ENCODE data around the gene ASPHD2.
A peak's percentile ranks its signal among the peaks of the same experiment; 100 is the strongest.

ASPHD2 gene

DNA sequence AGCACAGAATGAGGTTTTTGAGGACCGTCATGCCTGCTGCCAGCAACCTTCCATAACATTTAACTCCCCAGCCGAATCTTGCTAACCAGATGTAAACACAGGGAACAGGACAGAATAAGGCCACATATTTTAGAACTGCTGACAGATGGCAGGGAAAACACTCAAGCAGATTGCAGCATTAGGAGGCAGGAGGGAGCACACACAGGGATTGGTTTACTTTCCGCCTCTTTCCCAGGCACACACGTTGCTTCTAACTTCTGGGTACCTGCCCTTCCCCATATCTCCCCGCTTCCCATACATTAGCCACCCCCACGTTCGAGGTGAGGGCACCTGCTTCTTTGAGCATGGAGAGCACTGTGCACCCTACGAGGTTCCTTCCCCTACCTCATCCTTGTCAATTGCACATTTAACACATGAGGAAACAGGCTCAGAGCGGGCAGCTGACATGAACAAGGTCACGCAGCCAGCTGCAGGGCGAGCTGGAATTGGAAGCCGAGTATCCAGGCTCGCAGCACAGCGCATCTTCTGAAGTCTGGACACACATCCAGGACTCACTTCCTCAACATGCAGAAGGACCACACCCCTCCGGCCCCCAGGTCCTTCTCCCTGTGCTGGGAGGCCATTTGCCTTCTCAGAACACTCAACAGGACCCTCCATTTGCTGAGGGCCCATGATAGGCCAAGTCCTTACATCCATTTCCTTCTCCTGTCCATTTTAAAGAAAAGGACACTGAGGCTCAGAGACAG, 18.7 kb downstream of the ASPHD2 start:
- DNase-seq = no peak

- DNase-seq = no peak
Measured at GRCh38 chr22:26448334-26448733, 19.3 kb downstream of the ASPHD2 start.

DNA sequence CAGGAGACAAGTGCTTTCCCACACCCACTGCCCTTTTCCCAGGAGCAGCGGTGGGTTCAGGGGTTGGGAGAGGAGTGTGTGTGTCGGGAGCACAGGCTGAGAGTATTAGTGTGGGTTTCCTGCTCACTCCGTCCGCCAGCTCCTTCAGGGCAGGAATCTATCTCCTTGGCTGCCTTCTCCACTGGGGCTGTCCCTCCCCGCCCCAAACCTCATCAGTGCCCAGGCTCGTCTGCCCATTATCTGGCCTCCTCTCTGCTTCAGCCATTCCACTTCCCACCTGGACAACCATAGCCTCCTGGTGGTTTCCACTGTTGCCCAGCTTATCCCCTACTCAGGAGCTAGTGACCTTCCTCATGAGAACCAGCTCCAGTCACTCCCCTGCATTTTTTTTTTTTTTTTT, 19.9 kb downstream of the ASPHD2 start:
- DNase-seq = no peak

DNA sequence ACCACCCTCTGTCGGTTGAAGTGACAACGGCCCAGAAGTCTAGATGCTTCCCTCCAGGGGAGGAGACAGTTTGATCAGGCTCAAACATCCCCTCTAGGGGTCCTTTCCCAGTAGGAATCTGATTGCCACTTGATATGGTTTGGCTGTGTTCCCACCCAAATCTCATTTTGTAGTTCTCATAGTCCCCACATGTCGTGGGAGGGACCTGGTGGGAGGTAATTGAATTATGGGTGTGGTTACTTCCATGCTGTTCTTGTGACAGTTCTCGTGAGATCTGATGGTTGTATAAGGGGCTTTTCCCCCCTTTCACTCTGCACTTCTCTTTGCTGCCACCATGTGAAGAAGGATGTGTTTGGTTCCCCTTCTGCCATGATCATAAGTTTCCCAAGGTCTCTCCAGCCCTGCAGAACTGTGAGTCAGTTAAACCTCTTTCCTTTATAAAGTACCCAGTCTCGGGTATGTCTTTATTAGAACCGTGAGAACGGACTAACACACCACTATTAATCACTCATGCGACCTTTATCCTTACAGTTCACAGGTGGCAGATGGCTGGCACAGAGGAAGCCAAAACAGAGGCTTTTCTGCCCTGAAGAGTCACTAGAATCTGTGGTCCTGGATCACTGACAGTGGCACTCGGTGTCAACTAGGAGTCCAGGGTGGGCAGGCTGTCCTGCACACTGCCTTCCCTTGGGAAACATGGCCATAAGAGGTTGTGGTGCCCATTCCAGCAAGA, 21.6 kb downstream of the ASPHD2 start:
- DNase-seq = no peak

- DNase-seq = no peak
Measured at GRCh38 chr22:26452236-26453016, 23.4 kb downstream of the ASPHD2 start.

DNA sequence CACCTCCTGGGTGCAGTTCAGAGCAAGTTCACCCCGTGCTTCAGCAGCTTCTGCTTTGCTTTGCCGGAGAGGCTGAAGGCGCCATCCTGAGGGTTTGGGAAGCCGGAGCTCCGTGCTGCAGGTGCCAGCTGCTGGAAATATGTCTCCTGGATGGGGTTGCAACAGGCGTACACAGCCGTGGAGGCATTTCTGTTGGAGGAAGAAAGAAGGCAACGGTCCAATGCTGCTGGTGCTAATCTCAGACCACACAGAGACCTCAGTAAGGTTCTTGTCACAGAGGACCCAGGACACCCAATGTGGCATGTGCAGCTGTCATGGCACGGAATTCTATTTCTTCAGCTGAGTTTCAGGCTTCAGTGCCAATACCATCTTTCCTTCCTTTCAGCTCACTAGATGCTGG, 24.2 kb downstream of the ASPHD2 start:
- DNase-seq = no peak

GRCh38 chr22:26453812-26454500, 24.9 kb downstream of the ASPHD2 start:
- no peak for DNase-seq

GRCh38 chr22:26457661-26458272, 28.7 kb downstream of the ASPHD2 start:
- DNase-seq = no peak

- DNase-seq = no peak
Measured at GRCh38 chr22:26460202-26460601, 31.1 kb downstream of the ASPHD2 start.

DNA sequence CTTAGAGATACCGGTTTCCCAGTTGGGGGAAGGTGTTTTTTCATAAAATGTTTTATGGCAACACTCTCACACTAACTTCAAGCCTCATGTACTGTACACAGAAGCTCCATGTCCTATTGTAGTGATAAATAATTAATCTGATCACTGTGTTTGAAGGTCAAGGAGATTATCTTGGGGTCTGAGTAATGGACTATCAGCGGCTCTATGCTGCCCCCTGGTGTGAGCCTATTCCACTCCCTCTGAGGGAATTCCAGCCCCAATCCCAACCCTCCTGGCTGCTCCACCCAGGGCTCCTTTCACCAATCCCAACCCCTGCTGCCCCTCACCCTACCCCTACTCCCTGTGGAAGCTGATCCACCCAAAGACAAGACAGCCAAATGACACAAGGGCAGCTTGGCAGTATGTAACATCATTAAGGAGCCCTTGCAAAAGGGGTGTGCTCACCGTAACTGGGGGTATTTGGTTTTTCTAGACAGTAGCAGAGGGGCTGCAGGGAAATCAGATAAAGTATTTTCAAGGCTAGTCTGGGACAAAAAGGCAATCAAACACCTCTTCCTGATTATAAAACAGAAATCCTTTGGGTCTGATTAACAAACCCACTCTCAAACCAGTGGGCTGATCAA, 32.2 kb downstream of the ASPHD2 start:
- peak; percentile 38 for DNase-seq

DNA sequence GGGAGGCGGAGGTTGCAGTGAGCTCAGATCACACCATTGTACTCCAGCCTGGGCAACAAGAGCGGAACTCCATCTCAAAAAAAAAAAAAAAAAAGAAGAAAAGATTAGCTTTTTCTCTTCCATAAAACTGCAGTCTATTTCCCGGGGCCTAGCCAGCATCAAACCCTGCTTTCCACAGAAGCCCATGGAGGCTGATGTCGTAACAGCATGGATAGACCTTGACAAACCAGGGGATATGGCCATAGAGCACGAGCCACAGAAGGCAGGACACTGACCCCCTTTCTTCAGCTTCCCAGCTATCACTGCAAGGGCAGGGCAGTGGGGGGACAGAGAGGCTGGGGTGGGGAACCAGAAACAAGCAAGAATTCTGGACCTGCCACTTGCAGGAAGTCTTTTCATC, 33.0 kb downstream of the ASPHD2 start:
- no peak for DNase-seq

GRCh38 chr22:26462641-26463040, 33.6 kb downstream of the ASPHD2 start:
- DNase-seq = no peak

GRCh38 chr22:26463101-26463661, 34.1 kb downstream of the ASPHD2 start:
- no peak for DNase-seq

- DNase-seq = no peak
Measured at GRCh38 chr22:26463688-26464087, 34.6 kb downstream of the ASPHD2 start.

GRCh38 chr22:26464312-26464711, 35.3 kb downstream of the ASPHD2 start:
- no peak for DNase-seq

- no peak for DNase-seq
Measured at GRCh38 chr22:26466196-26466595, 37.1 kb downstream of the ASPHD2 start.

DNA sequence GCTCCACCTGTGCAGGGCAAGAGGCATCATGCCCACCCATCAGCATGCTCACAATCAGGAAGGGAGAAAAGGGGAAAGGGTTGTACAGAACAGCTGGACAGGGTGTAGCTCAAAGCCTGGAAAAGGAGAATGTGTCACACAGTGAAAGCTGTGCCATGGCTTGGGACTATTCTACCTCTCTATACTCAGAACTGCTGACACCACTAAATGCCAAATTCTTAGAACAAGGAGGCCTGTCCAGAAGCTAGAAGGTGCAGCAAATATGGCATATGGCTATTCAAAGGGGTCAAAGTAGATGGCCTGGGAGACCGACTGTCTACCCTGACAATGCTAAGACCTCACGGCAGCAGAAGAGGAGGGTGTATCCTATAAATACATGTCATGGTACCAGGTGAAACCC, 41.7 kb downstream of the ASPHD2 start:
- DNase-seq = no peak

DNA sequence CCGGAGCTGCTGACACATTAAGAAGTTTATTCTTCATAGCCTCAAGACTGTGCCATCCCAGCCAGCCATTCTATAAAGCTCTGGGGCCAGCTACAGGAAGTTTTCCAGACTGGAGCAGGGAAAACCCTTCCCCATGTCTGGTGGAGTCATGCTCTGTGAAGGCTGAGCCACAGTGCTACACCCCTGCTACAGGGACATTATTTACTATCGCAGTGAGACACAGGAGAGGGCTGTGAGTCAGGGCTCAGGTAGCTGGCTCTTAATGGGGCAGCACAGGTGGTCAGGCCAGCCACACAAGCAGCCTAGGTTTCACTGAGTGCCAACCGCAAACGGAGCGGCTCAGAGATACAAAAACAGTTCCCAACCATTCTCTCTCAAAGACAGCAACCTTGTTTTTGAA, 42.5 kb downstream of the ASPHD2 start:
- DNase-seq = no peak

- no peak for DNase-seq
Measured at GRCh38 chr22:26474682-26475081, 45.6 kb downstream of the ASPHD2 start.

- DNase-seq = no peak
Measured at GRCh38 chr22:26476705-26477340, 47.8 kb downstream of the ASPHD2 start.

- DNase-seq = no peak
Measured at GRCh38 chr22:26477341-26477731, 48.3 kb downstream of the ASPHD2 start.

All from NCI-H1092 treated with DMSO at 0.1 percent for 48 hours (cell line).